ENCODE results near the gene NUDT21.

NUDT21 gene

GRCh38 chr16:56475201-56475600 is 24.1 kb upstream of the NUDT21 start:
- no peaks in the 10 kb centered on the region for H3K27me3 ChIP-seq (replicated peaks in 2 of 5; ENCODE audit: control insufficient read depth in 4 of 5, insufficient read depth in 5 of 5, low read length in 4 of 5)
- ChIA-PET CTCF (no interaction called here), POLR2A (no interaction called here)
- DNase-seq: no peak
- WGBS (ENCODE audit: insufficient coverage): no CpG with 5 or more reads among the region's 2 CpGs
- no peaks in the 10 kb centered on the region for H3K4me1 ChIP-seq (ENCODE audit: control extremely low read depth in 1 of 4, control insufficient read depth in 4 of 4, insufficient read depth in 4 of 4, low read length in 3 of 4)
- H3K9me3 ChIP-seq (ENCODE audit: control extremely low read depth in 1 of 5, control insufficient read depth in 4 of 5, insufficient read depth in 2 of 5, low read depth in 1 of 5, low read length in 4 of 5): no peaks in the 10 kb centered on the region
- H3K27ac ChIP-seq (ENCODE audit: insufficient read depth in 1 of 2, low read depth in 1 of 2, low read length in 2 of 2, poor library complexity in 1 of 2, severe bottlenecking in 2 of 2): no peak overlapping the region
- H3K4me3 ChIP-seq (ENCODE audit: control insufficient read depth in 1 of 7, extremely low read depth in 1 of 7, insufficient read depth in 4 of 7, low read depth in 2 of 7, low read length in 6 of 7): no peak overlapping the region
- peaks cover 40 to 80% (median 58%) of the 10 kb centered on the region in 4 experiments for H3K36me3 ChIP-seq (ENCODE audit: control insufficient read depth in 4 of 4, insufficient read depth in 4 of 4, low read length in 3 of 4)

- ChIA-PET POLR2A (no interaction called here), CTCF (interaction anchor here (0.6 to 1.0 kb wide), 2 partner anchors 33 to 39 kb away, joined by 3 read pairs; no protein-coding TSS in a partner anchor)
- no peak overlapping the region for H3K4me3 ChIP-seq (ENCODE audit: control insufficient read depth in 1 of 7, extremely low read depth in 1 of 7, insufficient read depth in 4 of 7, low read depth in 2 of 7, low read length in 6 of 7)
- DNase-seq: no peak
- H3K9me3 ChIP-seq (ENCODE audit: control extremely low read depth in 1 of 5, control insufficient read depth in 4 of 5, insufficient read depth in 2 of 5, low read depth in 1 of 5, low read length in 4 of 5): no peaks in the 10 kb centered on the region
- H3K4me1 ChIP-seq (ENCODE audit: control extremely low read depth in 1 of 4, control insufficient read depth in 4 of 4, insufficient read depth in 4 of 4, low read length in 3 of 4): no peaks in the 10 kb centered on the region
- no CpG with 5 or more reads among the region's 1 CpG for WGBS (ENCODE audit: insufficient coverage)
- H3K27me3 ChIP-seq (replicated peaks in 2 of 5; ENCODE audit: control insufficient read depth in 4 of 5, insufficient read depth in 5 of 5, low read length in 4 of 5): no peaks in the 10 kb centered on the region
- peaks cover 38 to 86% (median 68%) of the 10 kb centered on the region in 4 experiments for H3K36me3 ChIP-seq (ENCODE audit: control insufficient read depth in 4 of 4, insufficient read depth in 4 of 4, low read length in 3 of 4)
- no peak overlapping the region for H3K27ac ChIP-seq (ENCODE audit: insufficient read depth in 1 of 2, low read depth in 1 of 2, low read length in 2 of 2, poor library complexity in 1 of 2, severe bottlenecking in 2 of 2)
Measured at GRCh38 chr16:56470666-56471065, 19.5 kb upstream of the NUDT21 start.

- ChIA-PET POLR2A (no interaction called here), CTCF (interaction anchor here (0.6 to 1.7 kb wide), 2 partner anchors 34 to 114 kb away, joined by 3 read pairs; no protein-coding TSS in a partner anchor)
- DNase-seq: no peak
- Histone ChIP-seq H3K4me1 (ENCODE audit: control extremely low read depth in 1 of 4, control insufficient read depth in 4 of 4, insufficient read depth in 4 of 4, low read length in 3 of 4) (no peaks in the 10 kb centered on the region), H3K9me3 (ENCODE audit: control extremely low read depth in 1 of 5, control insufficient read depth in 4 of 5, insufficient read depth in 2 of 5, low read depth in 1 of 5, low read length in 4 of 5) (no peaks in the 10 kb centered on the region), H3K36me3 (ENCODE audit: control insufficient read depth in 4 of 4, insufficient read depth in 4 of 4, low read length in 3 of 4) (peaks cover 39 to 84% (median 68%) of the 10 kb centered on the region in 4 experiments), H3K4me3 (ENCODE audit: control insufficient read depth in 1 of 7, extremely low read depth in 1 of 7, insufficient read depth in 4 of 7, low read depth in 2 of 7, low read length in 6 of 7) (no peak overlapping the region), H3K27ac (ENCODE audit: insufficient read depth in 1 of 2, low read depth in 1 of 2, low read length in 2 of 2, poor library complexity in 1 of 2, severe bottlenecking in 2 of 2) (no peak overlapping the region), H3K27me3 (replicated peaks in 2 of 5; ENCODE audit: control insufficient read depth in 4 of 5, insufficient read depth in 5 of 5, low read length in 4 of 5) (no peaks in the 10 kb centered on the region)
- WGBS (ENCODE audit: insufficient coverage): 96% methylated on average over 3 of the region's 3 CpGs
Measured at GRCh38 chr16:56470232-56470631, 19.1 kb upstream of the NUDT21 start.

- H3K9me3 ChIP-seq (ENCODE audit: control extremely low read depth in 1 of 5, control insufficient read depth in 4 of 5, insufficient read depth in 2 of 5, low read depth in 1 of 5, low read length in 4 of 5): no peaks in the 10 kb centered on the region
- no peaks in the 10 kb centered on the region for H3K4me1 ChIP-seq (ENCODE audit: control extremely low read depth in 1 of 4, control insufficient read depth in 4 of 4, insufficient read depth in 4 of 4, low read length in 3 of 4)
- ChIA-PET CTCF (interaction anchor here (1.7 kb wide), 1 partner anchor 114 kb away, joined by 3 read pairs; no protein-coding TSS in a partner anchor), POLR2A (no interaction called here)
- DNase-seq: no peak
- H3K27me3 ChIP-seq (replicated peaks in 2 of 5; ENCODE audit: control insufficient read depth in 4 of 5, insufficient read depth in 5 of 5, low read length in 4 of 5): no peaks in the 10 kb centered on the region
- H3K4me3 ChIP-seq (ENCODE audit: control insufficient read depth in 1 of 7, extremely low read depth in 1 of 7, insufficient read depth in 4 of 7, low read depth in 2 of 7, low read length in 6 of 7): no peak overlapping the region
- peaks cover 37 to 82% (median 65%) of the 10 kb centered on the region in 4 experiments for H3K36me3 ChIP-seq (ENCODE audit: control insufficient read depth in 4 of 4, insufficient read depth in 4 of 4, low read length in 3 of 4)
- 100% methylated on average over 3 of the region's 7 CpGs for WGBS (ENCODE audit: insufficient coverage)
- no peak overlapping the region for H3K27ac ChIP-seq (ENCODE audit: insufficient read depth in 1 of 2, low read depth in 1 of 2, low read length in 2 of 2, poor library complexity in 1 of 2, severe bottlenecking in 2 of 2)
Measured at GRCh38 chr16:56469748-56470147, 18.6 kb upstream of the NUDT21 start.

- Histone ChIP-seq H3K9me3 (ENCODE audit: control extremely low read depth in 1 of 5, control insufficient read depth in 4 of 5, insufficient read depth in 2 of 5, low read depth in 1 of 5, low read length in 4 of 5) (no peaks in the 10 kb centered on the region), H3K4me3 (ENCODE audit: control insufficient read depth in 1 of 7, extremely low read depth in 1 of 7, insufficient read depth in 4 of 7, low read depth in 2 of 7, low read length in 6 of 7) (no peak overlapping the region), H3K4me1 (ENCODE audit: control extremely low read depth in 1 of 4, control insufficient read depth in 4 of 4, insufficient read depth in 4 of 4, low read length in 3 of 4) (no peaks in the 10 kb centered on the region), H3K36me3 (ENCODE audit: control insufficient read depth in 4 of 4, insufficient read depth in 4 of 4, low read length in 3 of 4) (peaks cover 40 to 84% (median 67%) of the 10 kb centered on the region in 4 experiments), H3K27ac (ENCODE audit: insufficient read depth in 1 of 2, low read depth in 1 of 2, low read length in 2 of 2, poor library complexity in 1 of 2, severe bottlenecking in 2 of 2) (no peak overlapping the region), H3K27me3 (replicated peaks in 2 of 5; ENCODE audit: control insufficient read depth in 4 of 5, insufficient read depth in 5 of 5, low read length in 4 of 5) (no peaks in the 10 kb centered on the region)
- no peak for DNase-seq
- ChIA-PET CTCF (interaction anchor here (1.7 kb wide), 1 partner anchor 113 kb away, joined by 3 read pairs; no protein-coding TSS in a partner anchor), POLR2A (no interaction called here)
Measured at GRCh38 chr16:56468800-56469199, 17.7 kb upstream of the NUDT21 start.

- 100% methylated on average over 2 of the region's 2 CpGs for WGBS (ENCODE audit: insufficient coverage)
Measured at GRCh38 chr16:56466344-56466743, 15.2 kb upstream of the NUDT21 start.

GRCh38 chr16:56463153-56463552 is 12.0 kb upstream of the NUDT21 start:
- POLR2A ChIA-PET: interaction anchor here (0.6 kb wide), 1 partner anchor 774 kb away, joined by 3 read pairs; no protein-coding TSS in a partner anchor
- CTCF ChIA-PET: no interaction called here
- DNase-seq: no peak
- Histone ChIP-seq H3K9me3 (ENCODE audit: control extremely low read depth in 1 of 5, control insufficient read depth in 4 of 5, insufficient read depth in 2 of 5, low read depth in 1 of 5, low read length in 4 of 5) (no peaks in the 10 kb centered on the region), H3K36me3 (ENCODE audit: control insufficient read depth in 4 of 4, insufficient read depth in 4 of 4, low read length in 3 of 4) (peaks cover 34 to 70% (median 50%) of the 10 kb centered on the region in 4 experiments), H3K4me3 (ENCODE audit: control insufficient read depth in 1 of 7, extremely low read depth in 1 of 7, insufficient read depth in 4 of 7, low read depth in 2 of 7, low read length in 6 of 7) (no peak overlapping the region), H3K27ac (ENCODE audit: insufficient read depth in 1 of 2, low read depth in 1 of 2, low read length in 2 of 2, poor library complexity in 1 of 2, severe bottlenecking in 2 of 2) (no peak overlapping the region), H3K4me1 (ENCODE audit: control extremely low read depth in 1 of 4, control insufficient read depth in 4 of 4, insufficient read depth in 4 of 4, low read length in 3 of 4) (no peaks in the 10 kb centered on the region), H3K27me3 (replicated peaks in 2 of 5; ENCODE audit: control insufficient read depth in 4 of 5, insufficient read depth in 5 of 5, low read length in 4 of 5) (no peaks in the 10 kb centered on the region)
- 96% methylated on average over 4 of the region's 6 CpGs for WGBS (ENCODE audit: insufficient coverage)

More at GRCh38 chr16:56466344-56466743, 15.2 kb upstream of the NUDT21 start:
- peaks cover 36 to 78% (median 60%) of the 10 kb centered on the region in 4 experiments for H3K36me3 ChIP-seq (ENCODE audit: control insufficient read depth in 4 of 4, insufficient read depth in 4 of 4, low read length in 3 of 4)
- no peak for DNase-seq
- H3K27me3 ChIP-seq (replicated peaks in 2 of 5; ENCODE audit: control insufficient read depth in 4 of 5, insufficient read depth in 5 of 5, low read length in 4 of 5): no peaks in the 10 kb centered on the region
- H3K4me1 ChIP-seq (ENCODE audit: control extremely low read depth in 1 of 4, control insufficient read depth in 4 of 4, insufficient read depth in 4 of 4, low read length in 3 of 4): no peaks in the 10 kb centered on the region
- H3K9me3 ChIP-seq (ENCODE audit: control extremely low read depth in 1 of 5, control insufficient read depth in 4 of 5, insufficient read depth in 2 of 5, low read depth in 1 of 5, low read length in 4 of 5): no peaks in the 10 kb centered on the region
- no peak overlapping the region for H3K4me3 ChIP-seq (ENCODE audit: control insufficient read depth in 1 of 7, extremely low read depth in 1 of 7, insufficient read depth in 4 of 7, low read depth in 2 of 7, low read length in 6 of 7)
- no peak overlapping the region for H3K27ac ChIP-seq (ENCODE audit: insufficient read depth in 1 of 2, low read depth in 1 of 2, low read length in 2 of 2, poor library complexity in 1 of 2, severe bottlenecking in 2 of 2)
- CTCF ChIA-PET: no interaction called here
- POLR2A ChIA-PET: no interaction called here
